ENCODE data around the gene RAB3B. TPM values are rescaled to one million over a fixed set of nuclear protein-coding genes. Genes with fewer than 3 reads are reported as not detected.
A peak's percentile ranks its signal among the peaks of the same experiment; 100 is the strongest.

Gene RAB3B
- total RNA-seq, 1 donor from 2014 or later = 32.8 TPM

- Mint-ChIP-seq H3K36me3 (ENCODE audit: low read depth) (peaks cover 26% of the 10 kb centered on the region), H3K4me3 (ENCODE audit: unreplicated experiment) (no peak overlapping the region), H3K4me1 (ENCODE audit: low read depth) (no peaks in the 10 kb centered on the region), H3K27ac (ENCODE audit: unreplicated experiment) (no peak overlapping the region), H3K27me3 (ENCODE audit: low read depth) (no peaks in the 10 kb centered on the region), H3K9me3 (ENCODE audit: low read depth) (peaks cover 13% of the 10 kb centered on the region)
- no peak for TF ChIP-seq CTCF (IDR thresholded peaks at IDR 0.05)
- no peak for DNase-seq (ENCODE audit: low spot score)
Observed at GRCh38 chr1:51937112-51937511, 53.4 kb downstream of the RAB3B start.

- H3K4me3 Mint-ChIP-seq (ENCODE audit: unreplicated experiment) = no peak overlapping the region
- no peak for DNase-seq (ENCODE audit: low spot score)
- H3K27me3 Mint-ChIP-seq (ENCODE audit: low read depth) = no peaks in the 10 kb centered on the region
- H3K27ac Mint-ChIP-seq (ENCODE audit: unreplicated experiment) = no peak overlapping the region
- peaks cover 23% of the 10 kb centered on the region for H3K36me3 Mint-ChIP-seq (ENCODE audit: low read depth)
- no peaks in the 10 kb centered on the region for H3K4me1 Mint-ChIP-seq (ENCODE audit: low read depth)
- H3K9me3 Mint-ChIP-seq (ENCODE audit: low read depth) = peaks cover 7% of the 10 kb centered on the region
- peak; percentile 48 for TF ChIP-seq CTCF (IDR thresholded peaks at IDR 0.05)
Observed at GRCh38 chr1:51936531-51936930, 54.0 kb downstream of the RAB3B start.

GRCh38 chr1:51933344-51933743 is 57.2 kb downstream of the RAB3B start:
- Mint-ChIP-seq H3K4me1 (ENCODE audit: low read depth) (no peaks in the 10 kb centered on the region), H3K36me3 (ENCODE audit: low read depth) (peaks cover 16% of the 10 kb centered on the region), H3K9me3 (ENCODE audit: low read depth) (no peaks in the 10 kb centered on the region), H3K4me3 (ENCODE audit: unreplicated experiment) (no peak overlapping the region), H3K27ac (ENCODE audit: unreplicated experiment) (no peak overlapping the region), H3K27me3 (ENCODE audit: low read depth) (no peaks in the 10 kb centered on the region)
- no peak for TF ChIP-seq CTCF (IDR thresholded peaks at IDR 0.05)
- no peak for DNase-seq (ENCODE audit: low spot score)

GRCh38 chr1:51930329-51930728 is 60.2 kb downstream of the RAB3B start:
- no peak overlapping the region for H3K4me3 Mint-ChIP-seq (ENCODE audit: unreplicated experiment)
- no peak overlapping the region for H3K27ac Mint-ChIP-seq (ENCODE audit: unreplicated experiment)
- H3K9me3 Mint-ChIP-seq (ENCODE audit: low read depth) = no peaks in the 10 kb centered on the region
- no peak for DNase-seq (ENCODE audit: low spot score)
- TF ChIP-seq CTCF (IDR thresholded peaks at IDR 0.05) = no peak
- H3K36me3 Mint-ChIP-seq (ENCODE audit: low read depth) = peaks cover 13% of the 10 kb centered on the region
- H3K27me3 Mint-ChIP-seq (ENCODE audit: low read depth) = no peaks in the 10 kb centered on the region
- peaks cover 3% of the 10 kb centered on the region for H3K4me1 Mint-ChIP-seq (ENCODE audit: low read depth)

GRCh38 chr1:51928896-51929295 is 61.6 kb downstream of the RAB3B start:
- DNase-seq (ENCODE audit: low spot score) = no peak
- Mint-ChIP-seq H3K36me3 (ENCODE audit: low read depth) (peaks cover 9% of the 10 kb centered on the region), H3K9me3 (ENCODE audit: low read depth) (no peaks in the 10 kb centered on the region), H3K4me1 (ENCODE audit: low read depth) (peaks cover 3% of the 10 kb centered on the region), H3K27ac (ENCODE audit: unreplicated experiment) (no peak overlapping the region), H3K4me3 (ENCODE audit: unreplicated experiment) (no peak overlapping the region), H3K27me3 (ENCODE audit: low read depth) (no peaks in the 10 kb centered on the region)
- no peak for TF ChIP-seq CTCF (IDR thresholded peaks at IDR 0.05)

All from chondrocyte (in vitro differentiated cells).